CD4-positive, alpha-beta T cell treated with Interleukin-12 subunit alpha and Interleukin-12 subunit beta, for 1 hour (primary cell): ENCODE results near the gene PLA2G4E.

ENCODE experiments used
- DNase-seq: peaks from one replicate; pipeline ENCODE4 v3.0.0-alpha.2; 2020

PLA2G4E gene

DNA sequence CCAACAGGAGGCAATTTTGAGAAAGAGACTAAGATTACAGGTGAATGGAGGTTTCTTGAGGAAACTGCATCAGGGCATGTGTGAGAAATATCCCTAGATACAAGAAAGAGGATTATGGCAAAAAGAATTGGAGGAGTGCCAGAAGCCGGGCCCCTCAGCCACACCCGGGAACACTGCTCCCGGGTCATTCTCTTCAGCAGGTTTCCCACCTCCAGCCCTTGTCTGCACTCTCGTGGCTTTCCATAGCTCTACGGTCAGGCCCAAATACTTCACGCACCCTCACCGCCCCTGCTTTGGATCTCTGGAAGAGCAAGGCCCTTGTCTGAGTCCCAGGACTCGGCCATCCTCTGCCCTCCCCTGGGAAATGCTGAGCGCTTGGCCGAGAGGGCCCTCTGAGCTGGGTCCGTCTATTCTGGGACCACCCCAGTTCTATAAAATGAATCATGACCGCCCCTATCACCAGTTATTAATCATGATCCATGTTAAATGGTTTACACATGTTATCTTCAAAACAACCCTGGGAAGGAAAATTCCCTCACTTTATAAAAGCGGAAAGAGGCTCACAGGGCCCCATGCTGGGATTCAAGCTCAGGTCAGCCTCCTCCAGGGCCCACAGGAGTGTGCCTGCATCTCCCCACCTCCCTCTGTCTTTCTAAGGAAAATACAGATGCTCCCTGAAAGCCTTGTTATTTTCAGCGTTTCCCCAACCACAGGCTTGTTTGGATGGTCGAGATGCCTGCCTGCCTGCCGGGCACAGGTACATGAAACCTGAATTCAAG, 88.1 kb downstream of the PLA2G4E start:
- no peak for DNase-seq

DNA sequence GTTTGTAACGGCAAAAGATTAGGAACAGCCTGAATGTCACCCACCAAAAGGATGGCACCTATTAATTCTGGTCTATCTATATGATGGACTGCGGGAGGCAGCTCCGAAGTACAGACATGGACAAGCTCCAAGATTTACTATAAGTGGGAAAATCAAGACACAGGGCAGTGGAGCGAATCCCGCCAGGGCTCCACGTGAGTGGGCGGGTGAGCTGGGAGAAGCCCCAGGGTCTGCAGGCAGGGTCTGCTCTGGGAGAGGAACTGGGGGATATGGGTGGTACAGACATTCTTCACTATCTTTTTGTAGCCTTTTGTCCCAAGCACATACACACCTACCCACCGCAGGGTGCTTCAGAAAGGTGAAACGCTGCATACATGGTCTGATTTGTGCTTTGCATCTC, 88.7 kb downstream of the PLA2G4E start:
- DNase-seq: no peak
